K562 (cell line): Measurements from ENCODE around the gene TNNT1. TPM values are rescaled to one million over a fixed set of nuclear protein-coding genes. Genes with fewer than 3 reads are reported as not detected.

Source experiments
- ATAC-seq: fragments of 200-7000 bp; cut with Tn5 transposase; 3 replicates; pipeline ENCODE4 v1.9.1; 2020; ENCODE audit warnings: moderate library complexity
- BruUV-seq: library from RNA; stranded (reverse); fragments of 400-500 nt; replicated peaks from 2 replicates; lab custom pipeline; 2021; lab: Mats Ljungman, UMichigan
- CTCF ChIA-PET: fragments of 300-600 bp; formaldehyde crosslinking; extraction: SDS; loops from one replicate; lab custom pipeline; 2021; ENCODE audit warnings: low intra/inter-chr PET ratio; lab: Yijun Ruan, JAX
- POLR2A ChIA-PET: fragments of 300-600, 350-650 bp; sonication (Branson Sonifier 250); formaldehyde crosslinking; extraction: SDS; loops from one replicate; lab custom pipeline; 2021; ENCODE audit warnings: antibody characterized with exemption, inconsistent platforms; lab: Yijun Ruan, JAX
- DNase-seq, 4 experiments: peaks; one replicate each; pipeline versions ENCODE4 v3.0.0 to v3.0.0-alpha.2; 2011 to 2018; ENCODE audit warnings: low spot score in 3 of 4, mixed read lengths in 3 of 4; ENCODE audit errors: extremely low read depth in 1 of 4
- FAIRE-seq: peaks from 2 replicates; lab custom pipeline; 2011; peaks lifted over from hg19 to GRCh38; lab: Jason Lieb, UNC
- H2AFZ ChIP-seq: 2 replicates; pipeline ENCODE4 v1.6.0; 2011; ENCODE audit warnings: low read depth, low read length, control low read depth, inconsistent platforms
- H3K27ac ChIP-seq: fragments of 200-600 bp; 3 replicates; pipeline ENCODE4 v1.8.0; 2011; ENCODE audit warnings: low read depth, mild to moderate bottlenecking, control low read depth, inconsistent platforms, low read length, moderate library complexity, mixed read lengths; ENCODE audit errors: extremely low read depth
- H3K27me3 ChIP-seq, 2 experiments: fragments of 300-600 bp in 1 of 2; 2 replicates in 1 of 2; 3 replicates in 1 of 2; pipeline versions ENCODE4 v1.6.0 to v1.8.0; 2011; ENCODE audit warnings: inconsistent platforms in 2 of 2, low read length in 2 of 2, mild to moderate bottlenecking in 1 of 2, mixed read lengths in 1 of 2, moderate library complexity in 1 of 2; ENCODE audit not compliant: control insufficient read depth in 2 of 2, insufficient read depth in 2 of 2
- H3K36me3 ChIP-seq: fragments of 300-600 bp; 3 replicates; pipeline ENCODE4 v1.8.0; 2011; ENCODE audit warnings: mild to moderate bottlenecking, low read length, inconsistent platforms; ENCODE audit not compliant: control insufficient read depth, insufficient read depth
- H3K4me1 ChIP-seq, 2 experiments: fragments of 200-600 bp in 1 of 2; replicated peaks in 1 of 2; 2 replicates in 1 of 2; 3 replicates in 1 of 2; pipeline versions ENCODE4 v1.5.1 to v1.8.0; 2011; ENCODE audit warnings: inconsistent platforms in 2 of 2, low read length in 2 of 2, mild to moderate bottlenecking in 1 of 2, mixed read lengths in 1 of 2, moderate library complexity in 1 of 2; ENCODE audit not compliant: control insufficient read depth in 2 of 2, insufficient read depth in 2 of 2
- H3K4me2 ChIP-seq: 2 replicates; pipeline ENCODE4 v1.6.1; 2011; ENCODE audit warnings: low read length, control low read depth, inconsistent platforms, mixed read lengths; ENCODE audit not compliant: insufficient read depth
- H3K4me3 ChIP-seq: fragments of 200-600 bp; sonication (generic), shearing (Covaris generic); 2 replicates; pipeline ENCODE4 v1.5.1; 2016; ENCODE audit warnings: control low read depth, inconsistent platforms
- H3K79me2 ChIP-seq: fragments of 200-600 bp; 3 replicates; pipeline ENCODE4 v1.8.0; 2011; ENCODE audit warnings: low read length, inconsistent platforms; ENCODE audit not compliant: control insufficient read depth, insufficient read depth
- H3K9ac ChIP-seq, 2 experiments: 2 replicates each; pipeline versions ENCODE4 v1.6.0 to v1.6.1; 2011; ENCODE audit warnings: low read depth in 2 of 2, low read length in 2 of 2, control low read depth in 1 of 2, inconsistent platforms in 1 of 2, mild to moderate bottlenecking in 1 of 2, mixed read lengths in 1 of 2; ENCODE audit not compliant: insufficient read depth in 1 of 2
- H3K9me1 ChIP-seq: one replicate; pipeline ENCODE4 v1.6.0; 2011; ENCODE audit warnings: inconsistent platforms, mild to moderate bottlenecking, low read length, moderate library complexity; ENCODE audit not compliant: control insufficient read depth, insufficient read depth
- H3K9me3 ChIP-seq: replicated peaks from 2 replicates; pipeline ENCODE4 v1.5.1; 2011; ENCODE audit warnings: low read depth, low read length, inconsistent platforms; ENCODE audit not compliant: control insufficient read depth, insufficient read depth
- H4K20me1 ChIP-seq: replicated peaks from 2 replicates; pipeline ENCODE4 v1.6.1; 2011; ENCODE audit warnings: low read length, inconsistent platforms, mixed read lengths; ENCODE audit not compliant: control insufficient read depth, insufficient read depth
- ARID2 ChIP-seq: fragments of 450-650 bp; IDR thresholded peaks from 2 replicates; pipeline ENCODE4 v1.6.1; 2017; ENCODE audit warnings: antibody characterized with exemption, mild to moderate bottlenecking
- CBX3 ChIP-seq, 2 experiments: IDR thresholded peaks; 1 replicate in 1 of 2; 2 replicates in 1 of 2; pipeline ENCODE4 v1.6.1; 2012; ENCODE audit warnings: inconsistent platforms in 2 of 2, low read length in 2 of 2, borderline replicate concordance in 1 of 2, control low read depth in 1 of 2
- EWSR1 ChIP-seq: fragments of 450-650 bp; IDR thresholded peaks from 2 replicates; pipeline ENCODE4 v1.6.1; 2018; ENCODE audit warnings: borderline replicate concordance, mild to moderate bottlenecking, low read depth, moderate library complexity; ENCODE audit not compliant: partially characterized antibody
- FOXA1 ChIP-seq: fragments of 450-650 bp; IDR thresholded peaks from 2 replicates; pipeline ENCODE4 v1.6.1; 2016; ENCODE audit warnings: mild to moderate bottlenecking, borderline replicate concordance
- JUND ChIP-seq, 2 experiments: IDR thresholded peaks; 2 replicates in 1 of 2; 3 replicates in 1 of 2; pipeline ENCODE4 v1.6.1; 2011; ENCODE audit warnings: borderline replicate concordance in 2 of 2, low read depth in 2 of 2, low read length in 2 of 2, improper control_type of control experiment in 1 of 2, missing biosample characterization in 1 of 2, missing genetic modification characterization in 1 of 2, missing genetic modification reagents in 1 of 2
- MYBL2 ChIP-seq, 2 experiments: fragments of 450-650 bp in 1 of 2; sonication (generic) in 1 of 2; formaldehyde crosslinking in 1 of 2; IDR thresholded peaks; 2 replicates each; pipeline versions ENCODE4 v1.6.1 to v1.8.1; 2017 to 2022; ENCODE audit warnings: borderline replicate concordance in 1 of 2, inconsistent platforms in 1 of 2, low read depth in 1 of 2, mild to moderate bottlenecking in 1 of 2, missing genetic modification reagents in 1 of 2, moderate library complexity in 1 of 2
- NFE2L1 ChIP-seq: fragments of 450-650 bp; IDR thresholded peaks from 2 replicates; pipeline ENCODE4 v1.6.1; 2016; ENCODE audit warnings: missing genetic modification characterization, low read depth, mild to moderate bottlenecking, missing compliant biosample characterization, moderate library complexity, borderline replicate concordance
- NR2C2 ChIP-seq, 2 experiments: fragments of 200-800 bp in 1 of 2; sonication (Bioruptor generic) in 1 of 2; sonication (generic) in 1 of 2; formaldehyde crosslinking in 1 of 2; IDR thresholded peaks; 2 replicates each; pipeline versions ENCODE4 v1.6.1 to v1.8.0; 2016 to 2022; ENCODE audit warnings: mild to moderate bottlenecking in 1 of 2, missing compliant biosample characterization in 1 of 2, missing genetic modification characterization in 1 of 2, missing genetic modification reagents in 1 of 2
- NUFIP1 ChIP-seq: fragments of 450-650 bp; IDR thresholded peaks from 2 replicates; pipeline ENCODE4 v1.6.1; 2018; ENCODE audit not compliant: partially characterized antibody
- PRMT5 ChIP-seq: sonication (generic); formaldehyde crosslinking; IDR thresholded peaks from 2 replicates; pipeline ENCODE4 v1.5.0; 2020; ENCODE audit warnings: missing genetic modification reagents
- RBFOX2 ChIP-seq: fragments of 200-400 bp; formaldehyde crosslinking; IDR thresholded peaks from 2 replicates; pipeline ENCODE4 v1.6.1; 2017; ENCODE audit warnings: low read depth, mild to moderate bottlenecking, low read length, moderate library complexity
- RBM34 ChIP-seq: fragments of 200-400 bp; formaldehyde crosslinking; IDR thresholded peaks from 2 replicates; pipeline ENCODE4 v1.6.1; 2018; ENCODE audit warnings: low read length, borderline replicate concordance; ENCODE audit not compliant: insufficient read depth
- TCF15 ChIP-seq: fragments of 250-450 bp; sonication (Bioruptor Pico); IDR thresholded peaks from 2 replicates; pipeline ENCODE4 v1.8.0; 2022; ENCODE audit warnings: moderate library complexity, mild to moderate bottlenecking, inconsistent platforms
- ZBED1 ChIP-seq: IDR thresholded peaks from 2 replicates; pipeline ENCODE4 v1.6.1; 2014
- ZNF143 ChIP-seq: sonication (generic); formaldehyde crosslinking; IDR thresholded peaks from 2 replicates; pipeline ENCODE4 v1.9.0; 2022; ENCODE audit warnings: mild to moderate bottlenecking, missing genetic modification reagents
- ZNF311 ChIP-seq: fragments of 250-450 bp; sonication (Bioruptor Pico); IDR thresholded peaks from 2 replicates; pipeline ENCODE4 v1.4.0; 2020; ENCODE audit warnings: mild to moderate bottlenecking, moderate library complexity
- WGBS: fragments of 100-300 bp; shearing (Covaris generic); methylation state at CpG from one replicate; pipeline ENCODE4 v1.1.6; 2016; ENCODE audit warnings: low coverage, mixed read lengths; ENCODE audit not compliant: insufficient coverage; ENCODE audit errors: missing lambda C conversion rate; 5-methylcytosine and 5-hydroxymethylcytosine counted together
- in situ Hi-C: fragments of 300-500 bp; cut with MboI; formaldehyde crosslinking; loops from 4 replicates; pipeline ENCODE4 v1.15.0; 2018; ENCODE audit warnings: inconsistent platforms, mixed read lengths
- intact Hi-C: fragments of 100-400 bp; cut with micrococcal nuclease; formaldehyde crosslinking; loops from 2 replicates; pipeline ENCODE4 v1.14.2; 2022
- polyA plus RNA-seq, 8 experiments: library from polyadenylated mRNA; depleted of rRNA in 4 of 8; stranded (reverse) in 5 of 8; unstranded in 3 of 8; fragments of >200 nt; fragmentation: Nextera tagmentation in 2 of 8; fragmentation: Illumina TruSeq in 1 of 8; extraction: Ambion mirVana in 2 of 8; extraction: Trizol in 1 of 8; gene quantifications; 2 replicates each; pipeline versions ENCODE4 v1.2.1 to v1.2.3, GENCODE V29; 2011 to 2014; ENCODE audit warnings: inconsistent platforms in 1 of 8, missing spikeins in 1 of 8
- total RNA-seq, 7 experiments: library from RNA; depleted of rRNA in 6 of 7; stranded (reverse); fragments of >200 nt in 6 of 7; fragmentation: Illumina TruSeq in 2 of 7; extraction: Trizol in 2 of 7; gene quantifications; 2 replicates each; pipeline versions ENCODE4 v1.2.1 to v1.2.3, GENCODE V29; 2011 to 2021; ENCODE audit warnings: low replicate concordance in 1 of 7

The TNNT1 gene
- total and polyA plus RNA-seq, 9 of the 15 experiments (the other 6 are each of a cell fraction or from before 2014, with no cell fraction given): 31.8 to 390 (median 227) TPM

GRCh38 chr19:55165952-55166529, 17.0 kb upstream of the TNNT1 start:
- Histone ChIP-seq H3K4me3 (peak overlapping the region; percentile 54), H3K4me2 (peak overlapping the region; percentile 81), H4K20me1 (peaks cover 3% of the 10 kb centered on the region), H3K27ac (no peak overlapping the region), H3K79me2 (no peaks in the 10 kb centered on the region), H3K9ac (peak overlapping the region in 1 of 2 experiments; percentile 89; a peak in 2 of 4 replicates), H3K9me3 (no peaks in the 10 kb centered on the region), H3K27me3 (no peaks in the 10 kb centered on the region), H3K36me3 (0 out of 3 replicates have a peak, but pooled peaks cover 3% of the 10 kb centered on the region), H3K9me1 (no peaks in the 10 kb centered on the region), H2AFZ (peak overlapping the region; percentile 83), H3K4me1 (peaks cover 0 to 34% of the 10 kb centered on the region in 2 experiments; a peak in 3 of 5 replicates)
- ChIA-PET POLR2A (interaction anchor here (0.6 to 1.9 kb wide), 6 partner anchors 9 to 242 kb away, joined by 3 to 7 read pairs (median 4); partner anchors contain the start of gene UBE2S), CTCF (interaction anchor here (0.9 kb wide), 1 partner anchor 25 kb away, joined by 4 read pairs; no protein-coding TSS in a partner anchor)
- ATAC-seq (peak; percentile 93), DNase-seq (peak; percentile 47 to 90 (median 68)), FAIRE-seq (no peak)
- WGBS: 2% methylated on average over 34 of the region's 34 CpGs
- intact Hi-C loops: no loop called here
- no TSS peak for BruUV-seq
- in situ Hi-C loops: loop anchor here (25.0 kb wide), 1 partner anchor 971 kb away; the partner anchor contains the start of gene ZNF444
- TF ChIP-seq ZBED1: no peak
- peak; percentile 97 for TF ChIP-seq ZNF143 (CRISPR knock-in tag)
- TF ChIP-seq JUND (IDR thresholded peaks at IDR 0.05; ENCODE audit: borderline replicate concordance, low read depth, low read length): peak; percentile 30; the same call in 1 of the 2 replicates
- no peak; the same call in 2 of the 3 replicates for TF ChIP-seq JUND (tag; IDR thresholded peaks at IDR 0.05; ENCODE audit: borderline replicate concordance, low read depth, low read length)
- no peak for TF ChIP-seq FOXA1
- TF ChIP-seq RBM34: no peak
- TF ChIP-seq PRMT5 (CRISPR knock-in tag): no peak
- no peak for TF ChIP-seq MYBL2 (IDR thresholded peaks at IDR 0.05; ENCODE audit: low read depth)
- TF ChIP-seq MYBL2 (CRISPR knock-in tag; IDR thresholded peaks at IDR 0.05; ENCODE audit: borderline replicate concordance): no peak
- TF ChIP-seq NUFIP1: no peak
- peak; percentile 33; the same call in 1 of the 2 replicates for TF ChIP-seq RBFOX2
- TF ChIP-seq EWSR1: no peak
- TF ChIP-seq ZNF311 (CRISPR knock-in tag): no peak
- TF ChIP-seq ARID2: no peak
- TF ChIP-seq NFE2L1 (tag): no peak
- no peak for TF ChIP-seq NR2C2 (CRISPR knock-in tag; IDR thresholded peaks at IDR 0.05)
- TF ChIP-seq NR2C2 (tag; IDR thresholded peaks at IDR 0.05): peak; percentile 70; the same call in 1 of the 2 replicates
- TF ChIP-seq CBX3 (IDR thresholded peaks at IDR 0.05; ENCODE audit: borderline replicate concordance in 1 of 2, low read length in 2 of 2): 0 out of 3 replicates have a peak, but pooled peaks of 1 of the 2 experiments have one; percentile 3
- TF ChIP-seq TCF15 (CRISPR knock-in tag): no peak
